ENCODE results near the gene POU2F1. TPM values are rescaled to one million over a fixed set of nuclear protein-coding genes. Genes with fewer than 3 reads are reported as not detected.

POU2F1 gene
- total and polyA plus RNA-seq, 4 donors, result 1.1 to 28.6 (median 13.7) TPM

Other genes starting within 250 kb of the POU2F1 start
- gene ILDR2, start 245.3 kb upstream of the POU2F1 start, total RNA-seq, result under 1 TPM; 0.42 to 0.66 TPM
- gene ILDR2, start 245.3 kb upstream of the POU2F1 start, polyA plus RNA-seq, result not detected
- gene MAEL, start 231.6 kb upstream of the POU2F1 start, total RNA-seq, result not detected
- under 1 TPM in 1 of 2 donors, not detected in 1; 0.28 TPM for gene MAEL, start 231.6 kb upstream of the POU2F1 start, polyA plus RNA-seq
- not detected for gene GPA33, start 130.5 kb upstream of the POU2F1 start, total RNA-seq
- 1 to 10 TPM in 1 of 2 donors, under 1 TPM in 1; 0.20 to 8.9 TPM for gene GPA33, start 130.5 kb upstream of the POU2F1 start, polyA plus RNA-seq
- 1 to 10 TPM; 7.1 to 7.6 TPM for gene STYXL2, start 126.8 kb upstream of the POU2F1 start, total RNA-seq
- gene STYXL2, start 126.8 kb upstream of the POU2F1 start, polyA plus RNA-seq, result 1 to 10 TPM; 2.0 to 2.8 TPM

Measured in aorta (tissue), 4 donors.